Suprapubic skin (tissue), 4 donors: Measurements from ENCODE around the gene SSR1. TPM values are rescaled to one million over a fixed set of nuclear protein-coding genes. Genes with fewer than 3 reads are reported as not detected.

ENCODE experiments used
- DNase-seq, 2 donors: peaks; one replicate each; pipeline ENCODE4 v3.0.0-alpha.2; 2019; ENCODE audit warnings: low spot score in 2 of 2
- H3K27ac ChIP-seq: fragments of 200-600 bp; sonication (generic); one replicate; pipeline ENCODE4 v1.5.1; 2019
- H3K27me3 ChIP-seq: fragments of 200-600 bp; sonication (generic); one replicate; pipeline ENCODE4 v1.5.1; 2019
- H3K36me3 ChIP-seq: fragments of 200-600 bp; sonication (generic); one replicate; pipeline ENCODE4 v1.5.1; 2019
- H3K4me1 ChIP-seq: fragments of 200-600 bp; sonication (generic); one replicate; pipeline ENCODE4 v1.5.1; 2019
- H3K4me3 ChIP-seq: fragments of 200-600 bp; sonication (generic); one replicate; pipeline ENCODE4 v1.5.1; 2019; ENCODE audit warnings: mild to moderate bottlenecking
- H3K9me3 ChIP-seq: fragments of 200-600 bp; sonication (generic); one replicate; pipeline ENCODE4 v1.5.1; 2019
- EP300 ChIP-seq: sonication (generic); formaldehyde crosslinking; IDR thresholded peaks from one replicate; pipeline ENCODE4 v1.6.1; 2017; ENCODE audit warnings: antibody characterized with exemption
- POLR2A ChIP-seq, 2 donors: fragments of 450-650 bp; IDR thresholded peaks; one replicate each; pipeline ENCODE4 v1.6.1; 2017; ENCODE audit warnings: antibody characterized with exemption in 2 of 2, mild to moderate bottlenecking in 2 of 2, moderate library complexity in 2 of 2
- POLR2AphosphoS5 ChIP-seq, 3 donors: sonication (generic); formaldehyde crosslinking; IDR thresholded peaks; one replicate each; pipeline ENCODE4 v1.6.1; 2017; ENCODE audit warnings: antibody characterized with exemption in 3 of 3
- WGBS: methylation state at CpG from one replicate; pipeline ENCODE4 v1.1.5; 2018; 5-methylcytosine and 5-hydroxymethylcytosine counted together
- total RNA-seq, 4 donors: library from RNA; depleted of rRNA; stranded (reverse); fragments of >200 nt; gene quantifications; one replicate each; pipeline ENCODE4 v1.1.0, GENCODE V29; 2016
- TF ChIP-seq, protein P1 (sequence below), 2 donors: fragments of 200-600 bp in 1 of 2; fragments of 450-650 bp in 1 of 2; sonication (generic) in 1 of 2; IDR thresholded peaks; one replicate each; pipeline ENCODE4 v1.5.1; 2016 to 2019; ENCODE audit warnings: antibody characterized with exemption in 2 of 2, mild to moderate bottlenecking in 1 of 2, moderate library complexity in 1 of 2

Gene SSR1
- total RNA-seq, 4 donors from 2014 or later: 28.9 to 74.6 (median 39.2) TPM

DNA sequence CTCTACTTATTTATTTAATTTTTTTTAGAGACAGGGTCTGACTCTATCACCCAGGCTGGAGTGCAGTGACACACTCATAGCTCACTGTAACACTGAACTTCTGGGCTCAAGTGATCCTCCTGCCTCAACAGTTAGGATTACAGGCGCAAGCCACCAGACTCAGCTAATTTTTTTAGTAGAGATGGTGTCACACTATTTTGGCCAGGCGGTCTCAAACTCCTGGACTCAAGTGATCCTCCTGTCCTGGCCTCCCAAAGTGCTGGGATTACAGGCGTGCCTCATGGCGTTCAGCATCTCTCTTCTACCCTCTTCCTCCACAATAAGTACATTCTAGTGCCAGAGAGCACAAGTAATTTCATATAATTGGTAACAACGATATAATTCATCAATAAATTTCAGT, 5.5 kb downstream of the SSR1 start:
- WGBS: 96% methylated on average over 5 of the region's 5 CpGs
- H3K36me3 ChIP-seq: peaks cover 59% of the 10 kb centered on the region

DNA sequence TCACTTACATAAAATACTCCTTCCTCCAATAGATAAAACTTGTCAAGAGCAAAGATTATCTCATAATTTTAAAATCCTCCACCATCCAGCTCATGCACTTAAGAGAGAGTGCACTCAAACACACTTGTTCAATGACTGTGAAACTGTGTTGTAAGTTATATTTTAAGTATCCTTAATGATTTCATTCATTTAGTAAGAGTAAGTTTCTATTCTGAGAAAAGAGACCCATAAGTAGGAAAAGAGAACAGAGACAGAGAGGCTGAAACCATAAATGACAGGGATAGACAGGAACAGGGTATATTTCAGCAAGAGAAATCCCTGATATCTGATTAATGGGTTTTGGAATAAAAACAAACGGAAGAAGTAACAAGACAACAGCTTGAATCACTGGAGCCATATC, 8.2 kb downstream of the SSR1 start:
- H3K9me3 ChIP-seq: no peaks in the 10 kb centered on the region
- H3K36me3 ChIP-seq: peaks cover 86% of the 10 kb centered on the region
- H3K27me3 ChIP-seq: no peaks in the 10 kb centered on the region
- no peak for DNase-seq
- WGBS: 91% methylated on average over 1 of the region's 1 CpG
- H3K27ac ChIP-seq: no peak overlapping the region
- H3K4me1 ChIP-seq: peaks cover 8% of the 10 kb centered on the region
- no peak overlapping the region for H3K4me3 ChIP-seq
- TF ChIP-seq, protein P1, sequence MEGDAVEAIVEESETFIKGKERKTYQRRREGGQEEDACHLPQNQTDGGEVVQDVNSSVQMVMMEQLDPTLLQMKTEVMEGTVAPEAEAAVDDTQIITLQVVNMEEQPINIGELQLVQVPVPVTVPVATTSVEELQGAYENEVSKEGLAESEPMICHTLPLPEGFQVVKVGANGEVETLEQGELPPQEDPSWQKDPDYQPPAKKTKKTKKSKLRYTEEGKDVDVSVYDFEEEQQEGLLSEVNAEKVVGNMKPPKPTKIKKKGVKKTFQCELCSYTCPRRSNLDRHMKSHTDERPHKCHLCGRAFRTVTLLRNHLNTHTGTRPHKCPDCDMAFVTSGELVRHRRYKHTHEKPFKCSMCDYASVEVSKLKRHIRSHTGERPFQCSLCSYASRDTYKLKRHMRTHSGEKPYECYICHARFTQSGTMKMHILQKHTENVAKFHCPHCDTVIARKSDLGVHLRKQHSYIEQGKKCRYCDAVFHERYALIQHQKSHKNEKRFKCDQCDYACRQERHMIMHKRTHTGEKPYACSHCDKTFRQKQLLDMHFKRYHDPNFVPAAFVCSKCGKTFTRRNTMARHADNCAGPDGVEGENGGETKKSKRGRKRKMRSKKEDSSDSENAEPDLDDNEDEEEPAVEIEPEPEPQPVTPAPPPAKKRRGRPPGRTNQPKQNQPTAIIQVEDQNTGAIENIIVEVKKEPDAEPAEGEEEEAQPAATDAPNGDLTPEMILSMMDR (IDR thresholded peaks at IDR 0.05): no peak
- no peak for TF ChIP-seq EP300
- TF ChIP-seq POLR2A (IDR thresholded peaks at IDR 0.05): no peak

More for the DNA sequence above, 5.5 kb downstream of the SSR1 start:
- no peak for DNase-seq
- Histone ChIP-seq H3K27ac (no peak overlapping the region), H3K4me1 (peaks cover 29% of the 10 kb centered on the region), H3K27me3 (no peaks in the 10 kb centered on the region), H3K4me3 (no peak overlapping the region), H3K9me3 (no peaks in the 10 kb centered on the region)
- TF ChIP-seq POLR2A (IDR thresholded peaks at IDR 0.05): no peak
- TF ChIP-seq, protein P1 (IDR thresholded peaks at IDR 0.05): no peak
- no peak for TF ChIP-seq POLR2AphosphoS5 (IDR thresholded peaks at IDR 0.05)
- TF ChIP-seq EP300: no peak

DNA sequence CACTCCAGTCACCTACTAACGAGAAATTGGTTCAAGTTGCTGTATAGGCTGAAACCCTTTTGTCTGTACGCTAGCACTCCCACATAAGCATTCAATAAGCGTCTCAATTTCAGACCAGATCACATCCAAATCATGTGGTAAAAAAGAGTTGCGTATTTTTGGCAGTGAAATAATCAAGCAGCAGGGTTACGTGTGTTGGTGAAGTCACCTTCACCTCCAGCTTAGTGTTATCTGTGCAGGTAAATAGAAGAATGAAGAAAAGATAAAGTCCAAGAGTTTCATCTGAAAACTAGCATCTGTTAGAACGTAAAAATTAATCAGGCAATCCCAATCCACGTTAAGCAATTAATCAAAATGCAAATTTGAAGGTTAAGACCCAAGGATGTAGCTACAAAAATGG, 11.3 kb downstream of the SSR1 start:
- Histone ChIP-seq H3K9me3 (no peaks in the 10 kb centered on the region), H3K36me3 (peaks cover 85% of the 10 kb centered on the region), H3K27me3 (no peaks in the 10 kb centered on the region), H3K27ac (no peak overlapping the region), H3K4me1 (no peaks in the 10 kb centered on the region), H3K4me3 (no peak overlapping the region)
- TF ChIP-seq POLR2A (IDR thresholded peaks at IDR 0.05): no peak
- 81% methylated on average over 7 of the region's 7 CpGs for WGBS
- no peak for DNase-seq

DNA sequence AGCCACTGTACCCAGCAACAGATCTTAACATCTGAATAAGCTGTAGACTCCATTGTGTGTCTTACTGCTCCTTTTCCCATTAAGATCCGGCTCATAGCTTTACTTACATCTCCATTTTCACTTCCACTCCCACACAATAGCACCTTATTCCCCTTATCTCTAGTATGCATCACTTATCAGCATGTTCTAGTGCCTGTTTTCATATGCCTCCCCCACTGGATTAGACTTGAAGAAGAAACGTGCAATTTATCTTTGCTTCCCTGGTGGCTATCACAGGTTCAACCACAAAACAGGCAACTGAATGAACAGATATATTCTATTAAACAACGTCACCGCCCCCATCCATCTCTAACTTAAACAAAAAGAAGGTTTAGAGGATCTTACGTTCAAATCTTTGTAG, 12.1 kb downstream of the SSR1 start:
- Histone ChIP-seq H3K4me1 (no peaks in the 10 kb centered on the region), H3K9me3 (no peaks in the 10 kb centered on the region), H3K27ac (no peak overlapping the region), H3K36me3 (peaks cover 82% of the 10 kb centered on the region), H3K27me3 (no peaks in the 10 kb centered on the region), H3K4me3 (no peak overlapping the region)
- no peak for DNase-seq
- WGBS: 93% methylated on average over 5 of the region's 5 CpGs
- TF ChIP-seq, protein P1 (IDR thresholded peaks at IDR 0.05): no peak
- TF ChIP-seq EP300: no peak

DNA sequence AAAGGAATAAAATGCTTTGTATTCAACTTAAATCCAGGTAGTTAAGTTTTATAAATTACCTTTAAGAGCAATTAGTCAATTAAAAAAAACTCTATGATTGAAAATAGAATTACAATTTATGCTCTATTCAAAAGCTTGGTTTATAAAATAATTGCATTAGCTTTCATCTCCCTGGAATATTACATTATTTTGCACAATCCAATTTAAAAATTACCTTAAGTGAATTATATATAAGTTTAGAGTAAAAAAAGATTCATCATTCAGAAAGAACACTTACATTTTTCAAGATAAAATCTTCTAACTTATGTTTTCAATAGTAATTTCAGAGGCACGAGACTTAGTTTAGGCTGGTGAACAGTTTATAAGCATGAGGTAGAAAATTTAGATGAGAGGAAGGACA, 14.9 kb downstream of the SSR1 start:
- H3K9me3 ChIP-seq: no peaks in the 10 kb centered on the region
- TF ChIP-seq, protein P1 (IDR thresholded peaks at IDR 0.05): no peak
- no peak for TF ChIP-seq EP300
- no peak for TF ChIP-seq POLR2AphosphoS5 (IDR thresholded peaks at IDR 0.05)
- TF ChIP-seq POLR2A (IDR thresholded peaks at IDR 0.05): no peak
- H3K36me3 ChIP-seq: peaks cover 83% of the 10 kb centered on the region
- H3K4me1 ChIP-seq: no peaks in the 10 kb centered on the region
- no peak overlapping the region for H3K27ac ChIP-seq
- 83% methylated on average over 1 of the region's 1 CpG for WGBS
- DNase-seq: no peak
- no peak overlapping the region for H3K4me3 ChIP-seq
- no peaks in the 10 kb centered on the region for H3K27me3 ChIP-seq

DNA sequence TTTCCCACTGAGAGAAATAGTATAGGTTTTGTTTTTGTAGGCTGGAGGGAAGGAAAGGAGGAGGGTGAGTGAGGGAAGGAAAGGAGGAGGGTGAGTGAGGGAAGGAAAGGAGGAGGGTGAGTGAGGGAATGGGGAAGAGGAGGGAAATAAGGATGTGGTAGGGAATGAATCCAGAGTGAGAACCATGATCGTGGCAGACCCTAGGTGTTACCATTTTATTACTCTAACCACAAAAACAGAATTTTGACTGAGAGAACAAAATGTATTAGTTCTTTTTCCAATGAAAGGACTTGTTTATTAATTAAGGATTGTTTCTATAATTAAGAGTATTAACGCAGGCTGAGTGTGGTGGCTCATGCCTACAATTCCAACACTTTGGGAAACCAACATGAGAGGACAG, 16.4 kb downstream of the SSR1 start:
- H3K27me3 ChIP-seq: no peaks in the 10 kb centered on the region
- H3K36me3 ChIP-seq: peaks cover 84% of the 10 kb centered on the region
- H3K4me1 ChIP-seq: no peaks in the 10 kb centered on the region
- no peak for TF ChIP-seq POLR2AphosphoS5 (IDR thresholded peaks at IDR 0.05)
- no peak for TF ChIP-seq EP300
- TF ChIP-seq, protein P1 (IDR thresholded peaks at IDR 0.05): no peak
- no peak for TF ChIP-seq POLR2A (IDR thresholded peaks at IDR 0.05)
- H3K4me3 ChIP-seq: no peak overlapping the region
- H3K9me3 ChIP-seq: no peaks in the 10 kb centered on the region
- 85% methylated on average over 2 of the region's 2 CpGs for WGBS
- no peak for DNase-seq
- no peak overlapping the region for H3K27ac ChIP-seq
